ENCODE data around the gene ZNF224.

GRCh38 chr19:44076325-44076724 lies 17.8 kb upstream of the ZNF224 start:
- TF ChIP-seq, protein P1, sequence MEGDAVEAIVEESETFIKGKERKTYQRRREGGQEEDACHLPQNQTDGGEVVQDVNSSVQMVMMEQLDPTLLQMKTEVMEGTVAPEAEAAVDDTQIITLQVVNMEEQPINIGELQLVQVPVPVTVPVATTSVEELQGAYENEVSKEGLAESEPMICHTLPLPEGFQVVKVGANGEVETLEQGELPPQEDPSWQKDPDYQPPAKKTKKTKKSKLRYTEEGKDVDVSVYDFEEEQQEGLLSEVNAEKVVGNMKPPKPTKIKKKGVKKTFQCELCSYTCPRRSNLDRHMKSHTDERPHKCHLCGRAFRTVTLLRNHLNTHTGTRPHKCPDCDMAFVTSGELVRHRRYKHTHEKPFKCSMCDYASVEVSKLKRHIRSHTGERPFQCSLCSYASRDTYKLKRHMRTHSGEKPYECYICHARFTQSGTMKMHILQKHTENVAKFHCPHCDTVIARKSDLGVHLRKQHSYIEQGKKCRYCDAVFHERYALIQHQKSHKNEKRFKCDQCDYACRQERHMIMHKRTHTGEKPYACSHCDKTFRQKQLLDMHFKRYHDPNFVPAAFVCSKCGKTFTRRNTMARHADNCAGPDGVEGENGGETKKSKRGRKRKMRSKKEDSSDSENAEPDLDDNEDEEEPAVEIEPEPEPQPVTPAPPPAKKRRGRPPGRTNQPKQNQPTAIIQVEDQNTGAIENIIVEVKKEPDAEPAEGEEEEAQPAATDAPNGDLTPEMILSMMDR (conservative IDR thresholded peaks at IDR 0.05; ENCODE audit: low read length): no peak
- no peak for TF ChIP-seq EZH2phosphoT487 (IDR thresholded peaks at IDR 0.05; ENCODE audit: borderline replicate concordance)
